Measurements from ENCODE around the gene AKAP13. TPM values are rescaled to one million over a fixed set of nuclear protein-coding genes. Genes with fewer than 3 reads are reported as not detected.
A peak's percentile ranks its signal among the peaks of the same experiment; 100 is the strongest.

Gene AKAP13
- total RNA-seq, 1 donor from 2014 or later, result 84.9 TPM

GRCh38 chr15:85760531-85761371 is 380.3 kb downstream of the AKAP13 start:
- ATAC-seq, result no peak

DNA sequence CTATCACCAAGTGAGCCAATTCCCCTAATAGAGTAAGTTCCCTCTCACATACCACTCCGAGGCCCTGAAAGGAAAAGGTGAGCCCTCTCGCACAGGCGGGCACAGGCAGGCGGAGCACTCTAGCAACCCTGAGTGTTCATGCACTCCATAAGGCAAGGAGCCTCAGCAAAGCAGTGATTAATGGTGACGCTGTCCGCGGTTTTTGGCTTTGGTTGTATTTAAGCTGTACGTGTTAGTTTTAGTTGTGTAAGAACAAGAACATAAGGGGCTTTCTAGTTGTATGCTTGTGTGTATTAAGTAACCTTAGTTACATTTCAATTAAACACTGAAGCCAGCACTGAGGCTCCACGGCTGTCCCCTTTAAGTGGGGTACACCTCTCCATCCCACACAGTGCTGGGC is 381.2 kb downstream of the AKAP13 start:
- ATAC-seq, result peak; percentile 32

DNA sequence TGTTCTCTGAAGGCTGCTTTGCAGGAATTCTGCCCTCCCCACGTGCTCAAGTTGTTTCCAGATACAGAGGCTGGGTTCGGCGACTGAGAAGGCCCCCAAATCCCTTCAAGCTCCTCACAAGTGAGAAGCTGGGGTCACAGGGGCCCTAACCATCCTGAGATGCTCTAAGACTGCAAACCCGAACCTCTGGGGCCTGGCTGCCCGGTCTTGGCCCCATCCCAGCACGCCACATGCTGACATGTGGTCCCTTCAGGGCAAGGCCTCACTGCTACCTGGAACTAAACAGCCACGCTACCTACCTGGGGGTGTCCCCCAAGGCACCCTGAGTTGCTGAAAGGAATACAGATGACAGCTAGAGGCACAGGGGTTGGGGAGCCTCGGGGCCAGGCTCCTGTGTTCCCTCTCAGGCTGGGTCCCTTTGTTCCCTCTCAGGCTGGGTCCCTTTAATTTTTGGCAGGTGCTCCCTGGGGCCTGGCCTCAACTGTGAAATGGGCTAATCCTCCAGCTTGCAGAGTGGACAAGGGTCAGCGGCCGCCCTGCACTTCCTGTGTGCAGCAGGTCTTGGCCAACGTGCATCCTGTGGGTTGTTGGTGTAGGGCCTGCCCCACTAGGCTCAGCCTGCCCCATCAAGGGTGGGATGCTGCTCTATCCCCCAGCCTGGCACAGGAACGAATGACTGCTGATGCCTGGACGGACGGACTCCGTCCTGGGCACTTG is 381.8 kb downstream of the AKAP13 start:
- no peak for ATAC-seq

GRCh38 chr15:85762756-85763127 is 382.3 kb downstream of the AKAP13 start:
- ATAC-seq, result no peak

DNA sequence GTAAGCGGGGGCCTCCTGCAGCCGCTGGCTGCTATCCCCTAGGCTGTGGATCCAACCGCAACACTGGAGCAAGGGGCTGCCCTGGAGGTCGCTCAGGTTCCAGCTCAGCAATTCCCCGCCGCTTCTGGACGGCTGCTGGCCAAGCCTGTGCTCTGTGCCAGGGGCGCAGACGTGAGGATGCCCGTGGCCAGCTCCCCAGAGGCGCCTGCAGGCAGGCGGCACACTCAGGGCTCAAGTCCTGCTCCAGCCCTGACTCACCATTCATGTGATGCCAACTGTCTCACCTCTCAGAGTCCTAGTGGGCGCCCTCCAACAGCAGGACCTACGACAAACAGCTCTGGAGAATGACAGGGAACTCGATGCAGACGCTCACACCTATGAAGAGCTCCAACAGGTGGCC is 382.8 kb downstream of the AKAP13 start:
- ATAC-seq, result no peak

GRCh38 chr15:85763673-85764633 is 383.6 kb downstream of the AKAP13 start:
- ATAC-seq, result no peak

GRCh38 chr15:85764649-85765277 is 384.4 kb downstream of the AKAP13 start:
- ATAC-seq, result no peak

DNA sequence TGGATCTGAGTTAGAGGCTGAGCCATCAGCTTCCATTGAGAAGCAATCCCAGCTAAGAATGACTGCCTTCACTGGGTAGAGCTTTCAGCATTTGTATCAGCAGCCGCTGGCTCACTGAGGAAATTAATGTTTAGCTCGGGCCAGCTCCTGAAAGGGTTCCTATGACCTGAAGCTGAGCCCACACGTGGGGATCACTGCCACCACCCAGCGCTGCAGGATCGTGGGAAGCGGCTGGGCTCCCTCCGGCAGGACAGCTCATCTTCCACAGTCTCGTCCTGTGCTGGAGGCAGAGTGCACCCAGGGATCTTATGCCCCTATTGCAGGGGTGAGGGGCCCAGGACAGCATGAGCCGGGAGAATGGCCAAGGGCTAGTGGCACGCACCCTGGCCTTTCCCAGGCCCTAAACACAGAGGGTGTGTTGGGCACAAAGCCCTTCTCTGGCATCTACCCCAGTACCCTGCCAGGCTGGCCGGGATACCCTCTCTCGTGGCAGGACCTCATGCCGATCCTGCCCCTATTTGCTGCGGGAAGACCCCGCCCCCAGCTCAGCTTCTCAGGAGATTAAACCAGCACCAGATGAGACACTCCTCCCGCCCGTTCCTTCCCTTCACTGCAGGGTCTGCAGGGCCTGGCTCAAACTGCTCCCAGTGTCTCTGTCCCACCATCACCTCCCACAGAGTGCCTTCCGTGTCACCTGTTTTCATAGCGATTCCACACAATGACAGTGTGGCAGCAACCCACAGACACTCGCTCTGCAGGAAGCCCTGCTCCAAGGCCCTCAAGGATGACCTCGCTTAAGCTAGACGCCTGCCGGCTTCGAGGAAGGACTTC is 385.8 kb downstream of the AKAP13 start:
- ATAC-seq, result no peak

- no peak for ATAC-seq
These were observed 387.6 kb downstream of the AKAP13 start for GRCh38 chr15:85767785-85768529.

GRCh38 chr15:85768595-85769168 is 388.3 kb downstream of the AKAP13 start:
- ATAC-seq, result no peak

GRCh38 chr15:85769182-85769900 is 388.9 kb downstream of the AKAP13 start:
- ATAC-seq, result no peak

GRCh38 chr15:85770096-85771041 is 390.0 kb downstream of the AKAP13 start:
- ATAC-seq, result peak; percentile 77

- no peak for ATAC-seq
These were observed 390.9 kb downstream of the AKAP13 start for GRCh38 chr15:85771271-85771670.

GRCh38 chr15:85771781-85772445 is 391.5 kb downstream of the AKAP13 start:
- no peak for ATAC-seq

DNA sequence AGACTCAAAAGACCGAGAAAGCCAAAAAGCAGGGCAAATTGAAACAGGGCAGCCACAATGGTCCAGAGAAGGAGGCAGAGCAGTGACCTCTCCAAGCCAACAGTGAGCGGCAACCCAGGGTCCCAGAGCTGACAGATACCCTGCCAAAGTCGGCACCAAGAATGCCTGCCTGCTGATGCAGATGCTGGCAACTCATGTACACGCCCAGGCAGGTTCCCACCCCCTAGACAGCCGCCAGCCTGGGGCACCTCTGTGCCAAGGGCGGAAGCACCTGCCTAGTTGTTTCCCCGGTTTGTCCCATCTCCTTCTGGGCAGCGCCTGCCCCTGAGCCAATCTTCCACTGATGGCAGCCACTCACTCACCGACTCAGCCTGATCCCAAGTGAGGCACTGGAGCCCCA is 392.3 kb downstream of the AKAP13 start:
- ATAC-seq, result peak; percentile 86

- ATAC-seq, result no peak
These were observed 392.8 kb downstream of the AKAP13 start for GRCh38 chr15:85773249-85773648.

DNA sequence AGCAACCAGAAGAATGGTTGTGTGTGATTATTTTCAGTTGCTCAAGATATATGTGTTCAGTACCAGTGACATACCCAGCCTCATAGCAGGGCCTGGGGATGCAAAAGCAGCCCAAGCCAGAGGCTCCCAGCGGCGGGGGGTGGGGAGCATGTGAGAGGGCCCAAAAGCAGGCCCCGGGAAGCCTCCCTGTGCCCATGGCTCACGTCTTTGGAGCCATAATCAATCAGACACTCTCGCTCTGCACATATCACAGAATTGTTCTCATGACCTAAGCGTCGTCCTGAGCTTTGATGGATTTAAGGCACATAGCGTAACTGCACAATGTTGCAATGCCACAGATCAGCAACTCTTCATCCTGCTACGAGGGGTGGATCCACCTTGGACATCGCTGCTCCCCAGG is 393.6 kb downstream of the AKAP13 start:
- no peak for ATAC-seq
